ENCODE data around the gene PCSK2. TPM values are rescaled to one million over a fixed set of nuclear protein-coding genes. Genes with fewer than 3 reads are reported as not detected.

PCSK2 gene
- total RNA-seq, 1 donor from 2014 or later = 0.74 TPM

- no peaks in the 10 kb centered on the region for H3K36me3 ChIP-seq
- TF ChIP-seq, protein P1, sequence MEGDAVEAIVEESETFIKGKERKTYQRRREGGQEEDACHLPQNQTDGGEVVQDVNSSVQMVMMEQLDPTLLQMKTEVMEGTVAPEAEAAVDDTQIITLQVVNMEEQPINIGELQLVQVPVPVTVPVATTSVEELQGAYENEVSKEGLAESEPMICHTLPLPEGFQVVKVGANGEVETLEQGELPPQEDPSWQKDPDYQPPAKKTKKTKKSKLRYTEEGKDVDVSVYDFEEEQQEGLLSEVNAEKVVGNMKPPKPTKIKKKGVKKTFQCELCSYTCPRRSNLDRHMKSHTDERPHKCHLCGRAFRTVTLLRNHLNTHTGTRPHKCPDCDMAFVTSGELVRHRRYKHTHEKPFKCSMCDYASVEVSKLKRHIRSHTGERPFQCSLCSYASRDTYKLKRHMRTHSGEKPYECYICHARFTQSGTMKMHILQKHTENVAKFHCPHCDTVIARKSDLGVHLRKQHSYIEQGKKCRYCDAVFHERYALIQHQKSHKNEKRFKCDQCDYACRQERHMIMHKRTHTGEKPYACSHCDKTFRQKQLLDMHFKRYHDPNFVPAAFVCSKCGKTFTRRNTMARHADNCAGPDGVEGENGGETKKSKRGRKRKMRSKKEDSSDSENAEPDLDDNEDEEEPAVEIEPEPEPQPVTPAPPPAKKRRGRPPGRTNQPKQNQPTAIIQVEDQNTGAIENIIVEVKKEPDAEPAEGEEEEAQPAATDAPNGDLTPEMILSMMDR (IDR thresholded peaks at IDR 0.05; ENCODE audit: borderline replicate concordance) = no peak
- no peak overlapping the region for H3K4me3 ChIP-seq
- no peaks in the 10 kb centered on the region for H3K4me1 ChIP-seq
- no peak for DNase-seq
- intact Hi-C loops (cut with micrococcal nuclease) = no loop called here
- no peak overlapping the region for H3K27ac ChIP-seq (replicated peaks)
- no peaks in the 10 kb centered on the region for H3K27me3 ChIP-seq (ENCODE audit: low read depth)
- H3K9me3 ChIP-seq (replicated peaks) = no peaks in the 10 kb centered on the region
These were observed 284.6 kb downstream of the PCSK2 start for GRCh38 chr20:17511401-17511800.

- TF ChIP-seq, protein P1 (IDR thresholded peaks at IDR 0.05; ENCODE audit: borderline replicate concordance) = no peak
- no peak for DNase-seq
- Histone ChIP-seq H3K9me3 (replicated peaks) (no peaks in the 10 kb centered on the region), H3K36me3 (no peaks in the 10 kb centered on the region), H3K4me3 (no peak overlapping the region), H3K27ac (replicated peaks) (no peak overlapping the region), H3K27me3 (ENCODE audit: low read depth) (no peaks in the 10 kb centered on the region), H3K4me1 (no peaks in the 10 kb centered on the region)
- intact Hi-C loops (cut with micrococcal nuclease) = no loop called here
These were observed 287.1 kb downstream of the PCSK2 start for GRCh38 chr20:17513939-17514338.

DNA sequence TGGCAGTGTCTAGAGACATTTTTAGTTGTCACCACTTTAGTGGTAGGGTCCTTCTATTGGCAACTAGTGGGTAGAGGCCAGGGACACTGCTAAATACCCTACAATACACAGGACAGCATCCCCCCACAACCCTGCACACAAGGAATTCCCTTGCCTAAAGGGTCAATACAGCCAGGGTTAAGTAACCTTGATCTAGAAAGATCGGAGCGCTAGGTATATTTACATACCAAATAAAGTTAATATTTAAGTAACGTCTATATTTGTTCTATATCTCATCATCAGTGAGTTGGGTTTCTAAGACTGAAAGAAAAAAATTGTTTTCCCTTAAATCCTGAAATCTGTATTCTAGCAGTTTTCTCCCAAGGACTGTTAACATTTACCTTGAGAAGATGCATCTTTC lies 288.2 kb downstream of the PCSK2 start:
- Histone ChIP-seq H3K36me3 (no peaks in the 10 kb centered on the region), H3K27me3 (ENCODE audit: low read depth) (no peaks in the 10 kb centered on the region), H3K4me1 (peaks cover 7% of the 10 kb centered on the region), H3K27ac (replicated peaks) (no peak overlapping the region), H3K4me3 (no peak overlapping the region), H3K9me3 (replicated peaks) (no peaks in the 10 kb centered on the region)
- DNase-seq = no peak
- TF ChIP-seq, protein P1 (IDR thresholded peaks at IDR 0.05; ENCODE audit: borderline replicate concordance) = no peak
- intact Hi-C loops (cut with micrococcal nuclease) = no loop called here

DNA sequence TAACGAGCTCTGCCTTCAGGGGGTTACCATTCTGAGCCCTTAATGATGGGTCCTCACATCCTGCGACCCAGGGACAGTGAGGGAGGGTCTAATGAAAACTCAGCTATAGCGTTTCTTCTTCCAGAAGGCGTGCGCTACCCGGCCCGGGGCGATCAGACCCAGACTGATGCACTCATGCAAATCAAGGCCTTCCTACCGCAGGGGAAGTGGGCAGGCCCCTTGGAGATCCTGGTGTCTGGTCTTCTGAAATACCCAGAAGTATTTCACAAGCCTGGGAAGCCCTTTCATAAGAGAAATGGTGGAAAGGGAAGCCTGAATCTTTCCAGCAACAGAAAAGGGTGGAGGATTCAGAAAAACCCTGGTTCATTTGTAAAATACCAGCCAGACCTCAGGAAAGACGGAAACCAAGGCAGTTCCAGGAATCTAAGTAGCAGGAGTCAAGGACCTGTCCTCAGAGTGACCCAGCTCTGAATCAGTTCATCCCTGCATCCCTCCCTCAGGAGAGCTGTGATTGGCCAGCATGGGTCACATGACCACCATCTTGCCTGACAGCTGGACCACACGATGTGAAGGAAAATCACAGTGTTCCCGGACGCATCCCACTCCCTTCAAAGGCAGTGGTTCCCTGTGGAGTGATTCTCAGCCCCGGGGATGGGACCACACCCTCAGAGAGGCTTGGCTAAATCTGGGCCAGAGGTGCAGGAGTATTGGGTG lies 291.7 kb downstream of the PCSK2 start:
- Histone ChIP-seq H3K27me3 (ENCODE audit: low read depth) (no peaks in the 10 kb centered on the region), H3K4me1 (peaks cover 16% of the 10 kb centered on the region), H3K36me3 (no peaks in the 10 kb centered on the region), H3K4me3 (no peak overlapping the region), H3K9me3 (replicated peaks) (no peaks in the 10 kb centered on the region), H3K27ac (replicated peaks) (no peak overlapping the region)
- no peak for DNase-seq
- TF ChIP-seq, protein P1 (IDR thresholded peaks at IDR 0.05; ENCODE audit: borderline replicate concordance) = no peak
- intact Hi-C loops (cut with micrococcal nuclease) = no loop called here

DNA sequence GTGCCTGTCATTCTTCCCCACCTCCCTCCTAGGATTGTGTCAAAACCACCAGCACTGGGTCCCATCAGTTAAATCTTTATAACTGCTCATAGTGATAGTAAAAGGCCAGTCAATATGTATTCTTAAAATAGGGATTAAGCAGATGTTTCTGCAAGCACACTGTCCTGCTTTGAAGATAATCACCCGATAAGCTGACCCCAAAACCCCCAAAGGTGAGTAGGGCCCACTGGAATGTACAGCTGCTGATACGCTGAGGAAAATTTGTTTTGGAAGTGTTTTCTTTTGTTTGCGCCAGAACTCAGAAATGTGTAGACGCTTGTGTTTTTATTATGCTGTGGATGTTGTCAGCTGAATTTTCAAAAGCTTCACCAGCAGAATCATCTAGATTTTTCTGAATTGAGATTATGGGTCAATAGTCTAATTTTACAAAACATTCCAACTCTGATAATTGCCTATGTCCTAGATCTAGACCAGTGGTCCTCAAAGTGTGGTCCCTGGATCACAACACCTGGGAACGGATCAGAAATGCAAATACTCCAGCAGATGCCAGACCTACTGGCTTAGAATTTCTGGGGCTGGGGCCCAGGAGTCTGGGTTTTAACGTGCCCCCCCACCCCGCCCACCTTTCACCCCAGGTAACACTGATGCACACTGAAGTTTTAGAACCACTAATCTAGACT lies 292.9 kb downstream of the PCSK2 start:
- Histone ChIP-seq H3K4me1 (peaks cover 16% of the 10 kb centered on the region), H3K27me3 (ENCODE audit: low read depth) (no peaks in the 10 kb centered on the region), H3K9me3 (replicated peaks) (no peaks in the 10 kb centered on the region), H3K4me3 (no peak overlapping the region), H3K36me3 (no peaks in the 10 kb centered on the region), H3K27ac (replicated peaks) (no peak overlapping the region)
- TF ChIP-seq, protein P1 (IDR thresholded peaks at IDR 0.05; ENCODE audit: borderline replicate concordance) = no peak
- intact Hi-C loops (cut with micrococcal nuclease) = no loop called here
- no peak for DNase-seq
